ENCODE results near the gene C22orf23.

GRCh38 chr22:37971475-37972434 lies 18.4 kb upstream of the C22orf23 start:
- TF ChIP-seq POLR2A (IDR thresholded peaks at IDR 0.05): no peak
- no peak for TF ChIP-seq CTCF (IDR thresholded peaks at IDR 0.05)
- TF ChIP-seq EP300 (IDR thresholded peaks at IDR 0.05): no peak

All from ovary (tissue), 3 donors.